HCT116 (cell line): Measurements from ENCODE around the gene SUFU. TPM values are rescaled to one million over a fixed set of nuclear protein-coding genes. Genes with fewer than 3 reads are reported as not detected.

ENCODE experiments used
- ATAC-seq: fragments of 200-7000 bp; cut with Tn5 transposase; 2 replicates; pipeline ENCODE4 v1.9.1; 2020; ENCODE audit warnings: mild to moderate bottlenecking, moderate library complexity
- BruUV-seq: library from RNA; stranded (reverse); fragments of 400-500 nt; replicated peaks from 2 replicates; lab custom pipeline; 2021; lab: Mats Ljungman, UMichigan
- CTCF ChIA-PET: fragments of 300-600 bp; sonication (Branson Sonifier 250); formaldehyde crosslinking; loops from one replicate; lab custom pipeline; 2021; ENCODE audit warnings: antibody characterized with exemption; lab: Charles Lee
- POLR2A ChIA-PET: fragments of 300-600, 350-600 bp; sonication (Branson Sonifier 250); formaldehyde crosslinking; loops from one replicate; lab custom pipeline; 2021; ENCODE audit warnings: antibody characterized with exemption; lab: Charles Lee
- RAD21 ChIA-PET, 2 experiments: fragments of 300-600 bp; sonication (Branson Sonifier 250); formaldehyde crosslinking; loops; one replicate each; lab custom pipeline; 2023; ENCODE audit warnings: low total read pairs in 2 of 2; ENCODE audit not compliant: uncharacterized antibody in 2 of 2, unreplicated experiment in 2 of 2, low non-redundant PET in 1 of 2; lab: Charles Lee
- DNase-seq: peaks from one replicate; pipeline ENCODE4 v3.0.0-alpha.2; 2010; ENCODE audit warnings: low read depth, low spot score
- H2AFZ ChIP-seq: fragments of 200-600 bp; shearing (Covaris generic), sonication (generic); 2 replicates; pipeline ENCODE4 v1.6.1; 2017; ENCODE audit warnings: low read depth, mixed run types, mixed read lengths, antibody characterized with exemption, low read length; ENCODE audit not compliant: poor library complexity, severe bottlenecking
- H3K27ac ChIP-seq: 2 replicates; pipeline ENCODE4 v1.5.1; 2012; ENCODE audit warnings: low read depth, low read length
- H3K27me3 ChIP-seq: fragments of 200-600 bp; sonication (generic); 2 replicates; pipeline ENCODE4 v1.6.1; 2016; ENCODE audit warnings: mixed run types, low read length, mixed read lengths; ENCODE audit not compliant: insufficient read depth
- H3K36me3 ChIP-seq, 2 experiments: fragments of 200-500 bp in 1 of 2; fragments of 200-600 bp in 1 of 2; sonication (Bioruptor generic) in 1 of 2; sonication (generic) in 1 of 2; 2 replicates each; pipeline versions ENCODE4 v1.5.1 to v1.6.1; 2014 to 2016; ENCODE audit warnings: low read length in 2 of 2, inconsistent platforms in 1 of 2, mixed read lengths in 1 of 2, mixed run types in 1 of 2; ENCODE audit not compliant: insufficient read depth in 2 of 2, control insufficient read depth in 1 of 2
- H3K4me1 ChIP-seq, 2 experiments: fragments of 200-600 bp in 1 of 2; sonication (generic) in 1 of 2; 2 replicates each; pipeline versions ENCODE4 v1.5.1 to v1.6.1; 2012 to 2017; ENCODE audit warnings: low read length in 2 of 2, inconsistent platforms in 1 of 2, mild to moderate bottlenecking in 1 of 2, mixed read lengths in 1 of 2, mixed run types in 1 of 2, moderate library complexity in 1 of 2; ENCODE audit not compliant: insufficient read depth in 2 of 2, control insufficient read depth in 1 of 2
- H3K4me2 ChIP-seq: fragments of 200-600 bp; sonication (generic); 2 replicates; pipeline ENCODE4 v1.6.1; 2017; ENCODE audit warnings: mixed run types, low read length, mixed read lengths
- H3K4me3 ChIP-seq, 2 experiments: fragments of 200-600 bp in 1 of 2; sonication (generic) in 1 of 2; replicated peaks in 1 of 2; 2 replicates each; pipeline ENCODE4 v1.5.1; 2011 to 2016; ENCODE audit warnings: low read length in 2 of 2, control low read depth in 1 of 2, low read depth in 1 of 2, mild to moderate bottlenecking in 1 of 2, mixed read lengths in 1 of 2, mixed run types in 1 of 2
- H3K79me2 ChIP-seq: fragments of 200-600 bp; sonication (generic); 2 replicates; pipeline ENCODE4 v1.6.1; 2017; ENCODE audit warnings: mild to moderate bottlenecking, mixed run types, low read length, moderate library complexity, mixed read lengths; ENCODE audit not compliant: insufficient read depth
- H3K9ac ChIP-seq: fragments of 200-600 bp; sonication (generic); 2 replicates; pipeline ENCODE4 v1.6.1; 2016; ENCODE audit warnings: low read length, mixed read lengths
- H3K9me2 ChIP-seq: fragments of 200-600 bp; sonication (generic), shearing (Covaris generic); 2 replicates; pipeline ENCODE4 v1.6.1; 2017; ENCODE audit warnings: mixed run types, mild to moderate bottlenecking, moderate library complexity; ENCODE audit not compliant: insufficient read depth
- H3K9me3 ChIP-seq, 2 experiments: fragments of 200-500 bp in 1 of 2; fragments of 200-600 bp in 1 of 2; sonication (Bioruptor generic) in 1 of 2; sonication (generic) in 1 of 2; 2 replicates each; pipeline ENCODE4 v1.6.1; 2014 to 2017; ENCODE audit warnings: low read length in 2 of 2, mixed read lengths in 2 of 2, inconsistent platforms in 1 of 2, low read depth in 1 of 2, mild to moderate bottlenecking in 1 of 2, mixed run types in 1 of 2, moderate library complexity in 1 of 2; ENCODE audit not compliant: control insufficient read depth in 1 of 2, insufficient read depth in 1 of 2
- H4K20me1 ChIP-seq: fragments of 200-600 bp; sonication (generic), shearing (Covaris generic); 2 replicates; pipeline ENCODE4 v1.6.1; 2017; ENCODE audit warnings: mixed run types, mild to moderate bottlenecking, moderate library complexity; ENCODE audit not compliant: insufficient read depth
- EGR1 ChIP-seq: IDR thresholded peaks from 2 replicates; pipeline ENCODE4 v1.6.1; 2012; ENCODE audit warnings: low read depth
- FOSL1 ChIP-seq: IDR thresholded peaks from 2 replicates; pipeline ENCODE4 v1.6.1; 2012; ENCODE audit warnings: low read depth
- JUND ChIP-seq: IDR thresholded peaks from 2 replicates; pipeline ENCODE4 v1.6.1; 2012
- POLR2AphosphoS5 ChIP-seq: IDR thresholded peaks from 2 replicates; pipeline ENCODE4 v1.6.1; 2011; ENCODE audit warnings: mild to moderate bottlenecking, low read depth, low read length, moderate library complexity
- RAD21 ChIP-seq: IDR thresholded peaks from 2 replicates; pipeline ENCODE4 v1.6.1; 2012; ENCODE audit warnings: low read depth, mild to moderate bottlenecking
- SIN3A ChIP-seq: IDR thresholded peaks from 2 replicates; pipeline ENCODE4 v1.6.1; 2012; ENCODE audit warnings: low read depth
- SP1 ChIP-seq: IDR thresholded peaks from 2 replicates; pipeline ENCODE4 v1.6.1; 2012; ENCODE audit warnings: low read depth
- SRF ChIP-seq: IDR thresholded peaks from 2 replicates; pipeline ENCODE4 v1.6.1; 2012; ENCODE audit warnings: low read depth
- TCF7L2 ChIP-seq: IDR thresholded peaks from 2 replicates; pipeline ENCODE4 v1.7.0; 2011; ENCODE audit warnings: borderline replicate concordance, inconsistent platforms; ENCODE audit not compliant: insufficient read depth, insufficient read length; ENCODE audit errors: extremely low read depth
- ZNF274 ChIP-seq: fragments of 200-500 bp; sonication (Bioruptor generic); IDR thresholded peaks from 2 replicates; pipeline ENCODE4 v1.6.1; 2014; ENCODE audit warnings: mild to moderate bottlenecking, low read depth, low read length, inconsistent platforms
- intact Hi-C: fragments of 100-400 bp; cut with micrococcal nuclease; formaldehyde crosslinking; loops from 2 replicates; pipeline ENCODE4 v1.10.0; 2022
- total RNA-seq: library from RNA; stranded (reverse); gene quantifications from one replicate; pipeline ENCODE4 v1.2.1, GENCODE V29; 2021; ENCODE audit not compliant: unreplicated experiment
- TF ChIP-seq, protein P1 (sequence below), 3 experiments: fragments of 200-600 bp in 1 of 3; sonication (generic) in 1 of 3; IDR thresholded peaks in 2 of 3; conservative IDR thresholded peaks in 1 of 3; 2 replicates each; pipeline ENCODE4 v1.5.1; 2012 to 2017; ENCODE audit warnings: low read depth in 2 of 3, low read length in 2 of 3, antibody characterized with exemption in 1 of 3, borderline replicate concordance in 1 of 3, control low read depth in 1 of 3, mild to moderate bottlenecking in 1 of 3, mixed read lengths in 1 of 3, mixed run types in 1 of 3, moderate library complexity in 1 of 3; ENCODE audit not compliant: insufficient read depth in 1 of 3
- TF ChIP-seq, protein P2 (sequence below): IDR thresholded peaks from 2 replicates; pipeline ENCODE4 v1.6.1; 2012; ENCODE audit warnings: low read depth
- TF ChIP-seq, protein P3 (sequence below): IDR thresholded peaks from 2 replicates; pipeline ENCODE4 v1.6.1; 2011; ENCODE audit warnings: mild to moderate bottlenecking, low read length, moderate library complexity; ENCODE audit not compliant: insufficient replicate concordance; ENCODE audit errors: extremely low read depth
- TF ChIP-seq, protein P4 (sequence below): IDR thresholded peaks from 2 replicates; pipeline ENCODE4 v1.6.1; 2012

Gene SUFU
- total RNA-seq, 1 experiment from 2014 or later, result 18.8 TPM

DNA sequence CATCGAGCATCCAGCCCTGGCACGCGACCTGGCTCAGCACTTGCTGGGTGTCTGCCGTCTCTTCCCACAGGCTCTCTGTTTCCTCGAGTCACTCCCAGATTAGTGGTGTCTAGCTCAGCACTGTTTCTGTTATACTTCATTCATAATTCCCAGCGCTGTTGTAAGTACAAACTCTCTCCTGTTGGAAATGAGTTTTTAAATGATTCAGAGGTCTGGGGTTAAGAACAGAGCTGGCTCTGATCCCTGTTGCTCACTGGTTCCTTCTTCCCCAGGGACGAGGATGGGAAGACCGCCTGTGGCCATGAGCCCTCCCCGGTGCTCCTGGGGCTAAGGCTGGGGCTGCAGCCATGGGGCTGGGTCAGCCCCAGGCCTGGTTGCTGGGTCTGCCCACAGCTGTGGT lies 35.1 kb upstream of the SUFU start:
- ATAC-seq (no peak), DNase-seq (no peak)
- POLR2A ChIA-PET, result no interaction called here
- Histone ChIP-seq H3K9me3 (no peaks in the 10 kb centered on the region), H3K27me3 (no peaks in the 10 kb centered on the region), H3K9ac (no peak overlapping the region), H2AFZ (no peak overlapping the region), H3K36me3 (peaks cover 2 to 4% of the 10 kb centered on the region in 2 experiments; a peak in 1 of 4 replicates), H3K4me2 (no peak overlapping the region), H3K4me1 (peaks cover 18% of the 10 kb centered on the region in 2 experiments), H3K4me3 (no peak overlapping the region), H3K79me2 (peaks cover 20% of the 10 kb centered on the region; the same call in 1 of the 2 replicates), H4K20me1 (no peaks in the 10 kb centered on the region), H3K9me2 (no peaks in the 10 kb centered on the region), H3K27ac (no peak overlapping the region)
- RAD21 ChIA-PET, result no interaction called here
- TF ChIP-seq SP1, result no peak
- TF ChIP-seq, protein P1, sequence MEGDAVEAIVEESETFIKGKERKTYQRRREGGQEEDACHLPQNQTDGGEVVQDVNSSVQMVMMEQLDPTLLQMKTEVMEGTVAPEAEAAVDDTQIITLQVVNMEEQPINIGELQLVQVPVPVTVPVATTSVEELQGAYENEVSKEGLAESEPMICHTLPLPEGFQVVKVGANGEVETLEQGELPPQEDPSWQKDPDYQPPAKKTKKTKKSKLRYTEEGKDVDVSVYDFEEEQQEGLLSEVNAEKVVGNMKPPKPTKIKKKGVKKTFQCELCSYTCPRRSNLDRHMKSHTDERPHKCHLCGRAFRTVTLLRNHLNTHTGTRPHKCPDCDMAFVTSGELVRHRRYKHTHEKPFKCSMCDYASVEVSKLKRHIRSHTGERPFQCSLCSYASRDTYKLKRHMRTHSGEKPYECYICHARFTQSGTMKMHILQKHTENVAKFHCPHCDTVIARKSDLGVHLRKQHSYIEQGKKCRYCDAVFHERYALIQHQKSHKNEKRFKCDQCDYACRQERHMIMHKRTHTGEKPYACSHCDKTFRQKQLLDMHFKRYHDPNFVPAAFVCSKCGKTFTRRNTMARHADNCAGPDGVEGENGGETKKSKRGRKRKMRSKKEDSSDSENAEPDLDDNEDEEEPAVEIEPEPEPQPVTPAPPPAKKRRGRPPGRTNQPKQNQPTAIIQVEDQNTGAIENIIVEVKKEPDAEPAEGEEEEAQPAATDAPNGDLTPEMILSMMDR (IDR thresholded peaks at IDR 0.05 in 2 of 3, conservative IDR thresholded peaks at IDR 0.05 in 1 of 3; ENCODE audit: borderline replicate concordance in 1 of 3, insufficient read depth in 1 of 3, low read depth in 2 of 3, low read length in 2 of 3), result no peak
- TF ChIP-seq JUND, result no peak
- TF ChIP-seq RAD21, result no peak
- TF ChIP-seq, protein P2, sequence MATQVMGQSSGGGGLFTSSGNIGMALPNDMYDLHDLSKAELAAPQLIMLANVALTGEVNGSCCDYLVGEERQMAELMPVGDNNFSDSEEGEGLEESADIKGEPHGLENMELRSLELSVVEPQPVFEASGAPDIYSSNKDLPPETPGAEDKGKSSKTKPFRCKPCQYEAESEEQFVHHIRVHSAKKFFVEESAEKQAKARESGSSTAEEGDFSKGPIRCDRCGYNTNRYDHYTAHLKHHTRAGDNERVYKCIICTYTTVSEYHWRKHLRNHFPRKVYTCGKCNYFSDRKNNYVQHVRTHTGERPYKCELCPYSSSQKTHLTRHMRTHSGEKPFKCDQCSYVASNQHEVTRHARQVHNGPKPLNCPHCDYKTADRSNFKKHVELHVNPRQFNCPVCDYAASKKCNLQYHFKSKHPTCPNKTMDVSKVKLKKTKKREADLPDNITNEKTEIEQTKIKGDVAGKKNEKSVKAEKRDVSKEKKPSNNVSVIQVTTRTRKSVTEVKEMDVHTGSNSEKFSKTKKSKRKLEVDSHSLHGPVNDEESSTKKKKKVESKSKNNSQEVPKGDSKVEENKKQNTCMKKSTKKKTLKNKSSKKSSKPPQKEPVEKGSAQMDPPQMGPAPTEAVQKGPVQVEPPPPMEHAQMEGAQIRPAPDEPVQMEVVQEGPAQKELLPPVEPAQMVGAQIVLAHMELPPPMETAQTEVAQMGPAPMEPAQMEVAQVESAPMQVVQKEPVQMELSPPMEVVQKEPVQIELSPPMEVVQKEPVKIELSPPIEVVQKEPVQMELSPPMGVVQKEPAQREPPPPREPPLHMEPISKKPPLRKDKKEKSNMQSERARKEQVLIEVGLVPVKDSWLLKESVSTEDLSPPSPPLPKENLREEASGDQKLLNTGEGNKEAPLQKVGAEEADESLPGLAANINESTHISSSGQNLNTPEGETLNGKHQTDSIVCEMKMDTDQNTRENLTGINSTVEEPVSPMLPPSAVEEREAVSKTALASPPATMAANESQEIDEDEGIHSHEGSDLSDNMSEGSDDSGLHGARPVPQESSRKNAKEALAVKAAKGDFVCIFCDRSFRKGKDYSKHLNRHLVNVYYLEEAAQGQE, result no peak
- TF ChIP-seq, protein P3, sequence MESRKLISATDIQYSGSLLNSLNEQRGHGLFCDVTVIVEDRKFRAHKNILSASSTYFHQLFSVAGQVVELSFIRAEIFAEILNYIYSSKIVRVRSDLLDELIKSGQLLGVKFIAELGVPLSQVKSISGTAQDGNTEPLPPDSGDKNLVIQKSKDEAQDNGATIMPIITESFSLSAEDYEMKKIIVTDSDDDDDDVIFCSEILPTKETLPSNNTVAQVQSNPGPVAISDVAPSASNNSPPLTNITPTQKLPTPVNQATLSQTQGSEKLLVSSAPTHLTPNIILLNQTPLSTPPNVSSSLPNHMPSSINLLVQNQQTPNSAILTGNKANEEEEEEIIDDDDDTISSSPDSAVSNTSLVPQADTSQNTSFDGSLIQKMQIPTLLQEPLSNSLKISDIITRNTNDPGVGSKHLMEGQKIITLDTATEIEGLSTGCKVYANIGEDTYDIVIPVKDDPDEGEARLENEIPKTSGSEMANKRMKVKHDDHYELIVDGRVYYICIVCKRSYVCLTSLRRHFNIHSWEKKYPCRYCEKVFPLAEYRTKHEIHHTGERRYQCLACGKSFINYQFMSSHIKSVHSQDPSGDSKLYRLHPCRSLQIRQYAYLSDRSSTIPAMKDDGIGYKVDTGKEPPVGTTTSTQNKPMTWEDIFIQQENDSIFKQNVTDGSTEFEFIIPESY, result no peak
- no peak for TF ChIP-seq ZNF274
- TF ChIP-seq FOSL1, result no peak
- no peak for TF ChIP-seq EGR1
- TF ChIP-seq POLR2AphosphoS5, result no peak
- no peak for TF ChIP-seq SIN3A
- no peak for TF ChIP-seq TCF7L2
- TF ChIP-seq, protein P4, sequence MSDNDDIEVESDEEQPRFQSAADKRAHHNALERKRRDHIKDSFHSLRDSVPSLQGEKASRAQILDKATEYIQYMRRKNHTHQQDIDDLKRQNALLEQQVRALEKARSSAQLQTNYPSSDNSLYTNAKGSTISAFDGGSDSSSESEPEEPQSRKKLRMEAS, result no peak
- TF ChIP-seq SRF, result no peak
- intact Hi-C loops, result no loop called here
- CTCF ChIA-PET, result interaction anchor here (1.0 kb wide), 1 partner anchor 13 kb away, joined by 3 read pairs; no protein-coding TSS in a partner anchor
- no TSS peak for BruUV-seq
